HG03378 (cell line): ENCODE data around the gene MEIS1.
"Not testable (repeated sequence)": the region's sequence is repeated elsewhere in the genome, so short reads cannot be mapped to it uniquely, and the experiment has no call there.

Source experiments
- ATAC-seq: cut with Tn5 transposase; IDR thresholded peaks from one replicate; pipeline ENCODE4 v1.9.1; 2021; ENCODE audit warnings: mild to moderate bottlenecking, moderate library complexity; ENCODE audit not compliant: unreplicated experiment

The MEIS1 gene

DNA sequence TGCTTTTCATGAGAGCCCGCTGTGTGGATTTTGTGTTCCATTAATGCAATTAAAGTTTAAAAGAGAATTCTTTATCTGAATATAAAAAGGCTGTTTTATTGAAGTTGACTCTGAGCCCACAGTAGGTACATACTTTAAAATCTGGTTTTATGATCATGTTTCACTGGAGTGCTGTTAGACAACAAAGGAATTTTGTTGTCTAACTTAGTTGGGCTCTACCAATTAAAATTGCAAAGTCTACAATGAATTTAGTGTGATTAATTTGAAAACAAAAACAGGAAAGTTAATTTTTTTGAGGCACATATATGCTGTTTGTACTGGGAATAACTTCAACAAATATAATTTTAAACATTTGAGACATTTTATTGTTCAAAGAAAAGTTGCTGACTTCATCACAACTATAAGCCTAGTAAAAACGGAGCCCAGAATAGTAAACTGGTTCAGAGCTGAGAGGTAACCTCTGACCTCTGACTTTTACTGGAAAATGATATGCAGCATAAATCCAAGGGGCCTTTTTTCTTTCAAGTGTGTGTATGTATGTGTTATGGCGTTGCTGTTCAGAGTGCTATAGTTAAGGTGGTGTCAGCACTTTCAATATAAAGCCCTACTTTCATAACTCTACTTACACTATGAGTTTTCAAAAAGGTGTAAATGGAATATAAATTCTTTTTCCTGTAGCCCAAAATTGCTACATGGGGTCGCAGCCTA, 30.2 kb downstream of the MEIS1 start:
- no peak for ATAC-seq

DNA sequence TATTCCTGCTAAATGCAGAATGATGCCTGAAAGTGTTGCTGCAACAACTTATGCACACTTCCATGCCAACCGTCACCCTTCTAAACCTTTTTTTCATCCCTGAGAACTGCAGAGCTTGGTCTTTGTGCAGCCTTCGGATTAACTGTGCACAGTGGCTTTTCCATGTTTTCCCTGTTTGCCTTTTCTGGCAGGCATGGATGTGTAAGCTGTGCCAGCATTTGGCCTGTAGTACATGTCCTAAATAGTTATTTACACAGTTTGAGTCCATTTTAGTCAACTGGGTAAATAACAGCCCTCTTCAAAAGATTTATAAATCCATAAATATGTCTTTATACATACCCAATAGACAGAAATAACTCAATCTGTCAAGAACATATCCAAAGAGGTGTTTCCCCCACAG, 31.5 kb downstream of the MEIS1 start:
- no peak for ATAC-seq

GRCh38 chr2:66467718-66468117, 32.8 kb downstream of the MEIS1 start:
- ATAC-seq, result no peak

- ATAC-seq, result no peak
These were observed 34.4 kb downstream of the MEIS1 start for GRCh38 chr2:66469214-66469902.

- no peak for ATAC-seq
These were observed 35.3 kb downstream of the MEIS1 start for GRCh38 chr2:66470199-66470598.

DNA sequence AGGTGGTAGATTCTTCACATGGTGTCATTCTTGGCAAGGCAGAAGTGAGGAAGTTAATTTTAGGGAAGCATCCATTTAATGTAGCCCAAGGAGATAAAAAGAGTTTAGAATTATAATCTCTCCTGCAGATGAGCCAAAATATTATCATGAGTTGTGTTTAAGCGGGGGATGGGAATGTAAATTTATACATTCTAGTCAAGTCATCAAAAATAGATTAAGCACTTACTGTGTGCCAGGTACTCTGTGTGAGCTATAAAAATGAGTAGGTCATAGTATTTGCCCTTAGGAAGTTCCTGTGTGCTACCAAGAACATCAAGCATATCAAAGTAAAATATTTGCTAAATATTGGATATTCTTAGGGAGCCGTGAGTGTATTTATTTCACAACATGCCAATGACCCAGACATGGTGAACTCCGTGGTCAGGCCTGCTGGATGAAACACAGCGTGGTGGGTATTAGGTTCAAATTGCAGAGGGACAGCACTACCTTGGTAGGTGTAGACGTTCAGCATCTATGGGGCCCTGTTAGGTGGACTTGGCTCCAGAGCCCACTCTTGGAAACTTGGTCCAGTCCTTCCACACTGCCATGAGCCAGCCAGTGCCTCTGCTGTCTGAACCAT, 37.4 kb downstream of the MEIS1 start:
- ATAC-seq, result no peak

DNA sequence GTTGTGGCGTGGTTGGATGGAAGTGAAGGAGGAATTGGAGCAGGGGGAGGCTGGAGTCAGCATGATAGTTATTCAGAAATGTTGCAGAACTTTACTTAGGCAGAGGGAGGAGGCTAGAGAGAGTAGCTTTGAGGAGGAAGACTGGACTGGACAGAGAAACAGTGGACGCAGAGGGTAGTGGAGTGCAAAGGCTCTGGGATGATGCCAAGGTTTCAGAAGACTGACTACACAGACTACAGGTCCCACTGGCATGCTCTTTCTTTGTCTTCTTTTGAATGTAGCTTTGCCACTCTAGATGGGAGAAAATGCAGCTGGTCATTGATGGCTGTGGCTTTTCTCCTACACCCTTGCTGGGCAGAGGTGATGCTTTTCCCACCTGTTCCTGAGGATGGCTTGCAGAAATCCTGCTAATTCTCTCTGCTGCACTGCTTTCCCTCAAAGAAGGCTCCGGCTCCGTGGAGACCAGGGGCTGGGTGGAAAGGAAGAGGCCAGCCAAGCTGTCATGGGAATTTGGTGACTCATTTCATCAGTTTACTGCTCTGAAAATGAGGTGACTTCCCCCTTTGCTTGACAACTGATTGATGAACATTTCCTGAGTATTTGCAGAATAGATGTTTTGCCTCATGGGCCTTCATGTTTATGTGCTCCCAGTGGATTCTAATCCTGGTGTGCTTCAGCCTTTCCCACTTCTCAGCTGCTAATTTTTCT, 42.4 kb downstream of the MEIS1 start:
- ATAC-seq, result no peak

GRCh38 chr2:66478299-66478698, 43.4 kb downstream of the MEIS1 start:
- no peak for ATAC-seq

DNA sequence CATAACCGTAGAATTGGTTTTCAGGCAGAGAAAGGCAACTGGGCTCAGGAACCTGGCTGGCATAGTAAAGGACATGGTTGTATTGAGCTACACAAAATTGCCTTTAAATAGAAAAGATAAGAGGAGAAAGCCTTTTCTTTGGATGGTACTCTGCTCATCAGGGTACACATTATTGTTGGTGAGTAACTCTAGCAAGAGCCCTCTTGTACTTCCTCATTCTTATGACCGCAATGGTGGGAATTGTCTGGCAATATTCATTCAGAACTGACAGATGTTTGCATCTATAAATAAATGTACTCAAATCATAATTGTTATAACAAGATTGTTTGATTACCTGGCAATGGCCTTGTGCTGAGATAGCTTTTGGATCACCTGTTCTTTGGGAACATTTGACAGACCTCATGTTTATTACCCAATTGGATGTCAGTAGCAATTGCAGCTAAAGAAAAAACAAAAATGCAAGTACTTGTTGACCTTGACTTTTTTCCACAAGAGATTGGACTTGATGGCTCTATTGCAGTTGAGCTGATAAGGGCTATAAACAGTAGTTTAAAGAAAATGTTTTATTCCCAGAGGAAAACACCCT, 43.9 kb downstream of the MEIS1 start:
- ATAC-seq, result no peak

DNA sequence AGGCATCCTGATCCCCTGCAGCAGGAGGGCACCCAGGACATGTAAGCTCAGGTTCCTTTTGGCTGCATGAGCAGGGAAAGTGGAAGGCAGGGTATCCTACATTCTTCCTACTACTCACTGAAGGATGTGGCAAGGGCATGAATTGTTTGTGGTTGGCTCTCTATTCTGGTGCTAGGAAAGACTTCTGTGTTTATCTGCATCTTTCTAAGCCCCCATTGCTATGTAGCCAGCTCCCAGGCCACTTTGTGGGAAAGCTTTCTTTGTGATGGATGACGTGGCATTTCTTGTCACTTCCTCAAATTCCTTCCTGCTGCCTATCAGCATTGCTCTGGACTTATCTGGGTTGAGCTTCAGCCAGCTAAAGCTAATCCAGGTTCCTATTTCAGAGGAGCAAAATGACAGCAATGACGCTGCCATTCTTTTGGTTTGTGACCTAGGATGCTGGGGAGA, 46.2 kb downstream of the MEIS1 start:
- no peak for ATAC-seq

DNA sequence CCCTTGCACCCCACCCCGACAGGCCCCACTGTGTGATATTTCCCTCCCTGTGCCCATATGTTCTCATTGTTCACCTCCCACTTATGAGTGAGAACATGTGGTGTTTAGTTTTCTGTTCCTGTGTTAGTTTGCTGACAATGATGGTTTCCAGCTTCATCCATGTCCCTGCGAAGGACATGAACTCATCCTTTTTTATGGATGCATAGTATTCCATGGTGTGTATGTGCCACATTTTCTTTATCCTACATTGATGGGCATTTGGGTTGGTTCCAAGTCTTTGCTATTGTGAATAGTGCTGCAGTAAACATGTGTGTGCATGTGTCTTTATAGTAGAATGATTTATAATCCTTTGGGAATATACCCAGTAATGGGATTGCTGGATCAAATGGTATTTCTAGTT, 50.3 kb downstream of the MEIS1 start:
- ATAC-seq, result not testable (repeated sequence)

DNA sequence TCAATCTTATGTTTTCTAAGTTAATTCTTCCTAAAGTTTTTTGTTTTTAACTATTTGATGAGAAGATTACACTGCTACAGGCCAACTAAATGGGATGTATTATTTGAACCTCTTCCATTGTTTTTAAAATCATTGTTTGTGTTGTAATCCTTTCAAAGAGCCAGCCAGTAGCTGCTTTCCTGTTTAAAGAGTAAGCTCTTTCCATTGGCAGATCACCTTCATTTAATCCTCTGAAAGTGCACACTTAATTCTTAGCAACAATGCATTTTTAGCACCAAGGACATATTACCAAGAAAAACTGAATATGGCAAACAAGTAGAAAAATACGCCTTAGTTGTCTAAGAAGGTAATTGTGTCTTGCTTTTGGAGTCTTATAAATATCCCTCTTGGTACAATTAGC, 54.0 kb downstream of the MEIS1 start:
- no peak for ATAC-seq

- no peak for ATAC-seq
These were observed 54.5 kb downstream of the MEIS1 start for GRCh38 chr2:66489436-66489835.

- no peak for ATAC-seq
These were observed 55.7 kb downstream of the MEIS1 start for GRCh38 chr2:66490588-66491001.

DNA sequence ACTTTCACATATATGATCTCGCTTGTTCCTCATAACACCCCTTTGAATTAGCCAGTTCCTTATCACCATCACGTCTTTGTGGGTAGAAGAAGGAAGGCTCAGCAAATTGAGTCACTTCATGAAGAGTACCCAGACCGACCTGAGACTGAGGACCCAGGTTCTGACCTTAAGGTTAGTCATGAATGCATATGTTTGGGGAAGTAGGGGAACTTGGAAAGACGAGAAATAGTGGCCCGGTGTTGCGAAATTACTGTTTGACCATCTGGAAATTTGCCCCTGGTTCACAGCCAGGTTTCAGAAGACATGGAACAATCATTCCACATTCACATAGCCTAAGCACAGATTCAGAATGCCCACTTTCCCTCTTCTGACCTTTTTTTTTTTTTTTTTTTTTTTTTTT, 59.8 kb downstream of the MEIS1 start:
- no peak for ATAC-seq

- no peak for ATAC-seq
These were observed 61.1 kb downstream of the MEIS1 start for GRCh38 chr2:66495788-66496640.

GRCh38 chr2:66496670-66497420, 61.9 kb downstream of the MEIS1 start:
- ATAC-seq, result no peak

DNA sequence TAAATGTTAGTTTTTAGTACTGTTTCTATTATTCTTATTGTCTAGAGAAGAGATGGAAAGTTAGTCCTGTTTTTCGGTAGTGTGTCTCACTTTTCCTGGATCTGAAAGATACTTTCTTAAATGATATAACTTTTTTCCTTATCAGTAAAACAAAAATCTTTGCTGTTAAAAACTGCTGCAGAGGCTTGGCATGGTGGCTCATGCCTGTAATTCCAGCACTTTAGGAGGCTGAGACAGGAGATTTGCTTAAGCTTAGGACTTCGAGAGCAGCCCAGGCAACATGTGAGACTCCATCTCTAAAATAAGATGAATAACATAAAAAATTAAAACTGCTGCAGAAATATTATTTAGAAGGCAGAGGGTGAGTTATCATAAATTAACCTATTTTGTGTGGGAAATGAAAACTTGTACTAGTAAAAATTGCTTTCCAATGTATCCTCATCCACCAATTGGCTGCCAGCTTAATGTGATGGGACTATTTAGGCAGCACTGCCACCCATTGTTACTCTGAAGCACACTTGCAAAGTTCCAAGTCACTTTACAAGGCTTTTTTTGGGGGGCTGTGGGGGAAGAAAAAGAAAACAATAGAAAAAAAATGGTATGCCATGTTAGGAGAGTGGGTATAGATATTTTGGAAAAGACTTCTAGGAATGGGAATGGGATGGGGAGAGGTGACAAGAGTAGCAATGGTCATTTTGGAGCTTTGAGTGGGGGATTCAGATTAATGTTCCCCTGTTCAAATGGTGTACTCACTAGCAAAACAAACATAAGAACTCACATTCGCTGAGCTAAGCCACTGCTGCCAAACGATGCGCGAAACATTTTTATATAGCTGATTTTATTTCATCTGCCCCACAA, 62.7 kb downstream of the MEIS1 start:
- no peak for ATAC-seq
